WERI-Rb-1 (cell line): ENCODE data around the gene RARB.

ENCODE experiments used
- DNase-seq: peaks from one replicate; pipeline ENCODE4 v3.0.0-alpha.2; 2020
- H3K27ac ChIP-seq: fragments of 250-450 bp; sonication (Bioruptor Pico); 2 replicates; pipeline ENCODE4 v1.5.1; 2020; ENCODE audit warnings: mild to moderate bottlenecking, moderate library complexity
- H3K27me3 ChIP-seq: fragments of 250-450 bp; sonication (Bioruptor Pico); 2 replicates; pipeline ENCODE4 v1.5.1; 2021; ENCODE audit warnings: mild to moderate bottlenecking, low read depth, moderate library complexity; ENCODE audit not compliant: insufficient read depth, severe bottlenecking
- H3K36me3 ChIP-seq: fragments of 250-450 bp; sonication (Bioruptor Pico); 2 replicates; pipeline ENCODE4 v1.5.1; 2020; ENCODE audit warnings: mild to moderate bottlenecking, moderate library complexity
- H3K4me3 ChIP-seq: 2 replicates; pipeline ENCODE4 v1.5.1; 2011; ENCODE audit warnings: low read depth, mild to moderate bottlenecking, control low read depth, low read length
- H3K9me3 ChIP-seq: fragments of 250-450 bp; sonication (Bioruptor Pico); 2 replicates; pipeline ENCODE4 v1.5.1; 2021; ENCODE audit warnings: mild to moderate bottlenecking, moderate library complexity; ENCODE audit not compliant: severe bottlenecking
- TF ChIP-seq, protein P1 (sequence below): IDR thresholded peaks from 2 replicates; pipeline ENCODE4 v1.5.1; 2011; ENCODE audit warnings: low read depth, mild to moderate bottlenecking, control low read depth, inconsistent platforms, low read length

The RARB gene

DNA sequence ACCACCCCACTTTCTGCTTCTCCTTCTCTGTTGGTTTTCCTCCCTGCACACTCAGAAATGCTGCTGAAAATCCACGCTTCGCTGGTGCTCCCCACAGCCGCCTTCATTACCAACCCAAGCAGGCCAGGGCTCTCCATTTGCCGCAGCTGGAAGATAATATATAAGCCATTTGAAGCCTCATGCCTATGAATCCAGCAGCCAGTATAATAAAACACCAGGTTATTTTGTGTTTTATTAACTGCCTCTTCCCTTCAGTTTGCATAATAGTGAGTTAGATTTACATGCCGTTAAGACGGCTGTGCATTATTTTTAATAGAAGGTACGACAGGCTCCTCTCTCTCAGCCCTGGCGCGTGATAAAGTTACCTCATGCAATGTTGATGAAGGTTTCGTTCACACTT lies 150.0 kb downstream of the RARB start:
- H3K9me3 ChIP-seq, result no peaks in the 10 kb centered on the region
- TF ChIP-seq, protein P1, sequence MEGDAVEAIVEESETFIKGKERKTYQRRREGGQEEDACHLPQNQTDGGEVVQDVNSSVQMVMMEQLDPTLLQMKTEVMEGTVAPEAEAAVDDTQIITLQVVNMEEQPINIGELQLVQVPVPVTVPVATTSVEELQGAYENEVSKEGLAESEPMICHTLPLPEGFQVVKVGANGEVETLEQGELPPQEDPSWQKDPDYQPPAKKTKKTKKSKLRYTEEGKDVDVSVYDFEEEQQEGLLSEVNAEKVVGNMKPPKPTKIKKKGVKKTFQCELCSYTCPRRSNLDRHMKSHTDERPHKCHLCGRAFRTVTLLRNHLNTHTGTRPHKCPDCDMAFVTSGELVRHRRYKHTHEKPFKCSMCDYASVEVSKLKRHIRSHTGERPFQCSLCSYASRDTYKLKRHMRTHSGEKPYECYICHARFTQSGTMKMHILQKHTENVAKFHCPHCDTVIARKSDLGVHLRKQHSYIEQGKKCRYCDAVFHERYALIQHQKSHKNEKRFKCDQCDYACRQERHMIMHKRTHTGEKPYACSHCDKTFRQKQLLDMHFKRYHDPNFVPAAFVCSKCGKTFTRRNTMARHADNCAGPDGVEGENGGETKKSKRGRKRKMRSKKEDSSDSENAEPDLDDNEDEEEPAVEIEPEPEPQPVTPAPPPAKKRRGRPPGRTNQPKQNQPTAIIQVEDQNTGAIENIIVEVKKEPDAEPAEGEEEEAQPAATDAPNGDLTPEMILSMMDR, result no peak
- H3K27ac ChIP-seq, result no peak overlapping the region
- H3K4me3 ChIP-seq, result no peak overlapping the region
- H3K27me3 ChIP-seq, result no peaks in the 10 kb centered on the region
- no peak for DNase-seq
- no peaks in the 10 kb centered on the region for H3K36me3 ChIP-seq

DNA sequence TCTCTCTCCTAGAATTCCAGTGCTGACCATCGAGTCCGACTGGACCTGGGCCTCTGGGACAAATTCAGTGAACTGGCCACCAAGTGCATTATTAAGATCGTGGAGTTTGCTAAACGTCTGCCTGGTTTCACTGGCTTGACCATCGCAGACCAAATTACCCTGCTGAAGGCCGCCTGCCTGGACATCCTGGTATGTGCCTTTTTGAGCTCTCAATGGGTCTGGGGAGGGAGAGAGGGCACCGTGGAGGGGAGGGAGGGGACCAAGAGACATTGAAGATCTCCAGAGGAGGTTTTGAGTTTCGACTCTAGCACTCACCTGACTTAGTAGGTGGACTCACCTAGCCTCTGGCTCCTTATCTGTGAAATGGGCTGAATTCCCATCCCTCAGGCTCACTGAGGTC lies 152.5 kb downstream of the RARB start:
- H3K27ac ChIP-seq, result no peak overlapping the region
- H3K9me3 ChIP-seq, result no peaks in the 10 kb centered on the region
- no peaks in the 10 kb centered on the region for H3K36me3 ChIP-seq
- no peak overlapping the region for H3K4me3 ChIP-seq
- TF ChIP-seq, protein P1, result no peak
- no peaks in the 10 kb centered on the region for H3K27me3 ChIP-seq
- DNase-seq, result no peak

DNA sequence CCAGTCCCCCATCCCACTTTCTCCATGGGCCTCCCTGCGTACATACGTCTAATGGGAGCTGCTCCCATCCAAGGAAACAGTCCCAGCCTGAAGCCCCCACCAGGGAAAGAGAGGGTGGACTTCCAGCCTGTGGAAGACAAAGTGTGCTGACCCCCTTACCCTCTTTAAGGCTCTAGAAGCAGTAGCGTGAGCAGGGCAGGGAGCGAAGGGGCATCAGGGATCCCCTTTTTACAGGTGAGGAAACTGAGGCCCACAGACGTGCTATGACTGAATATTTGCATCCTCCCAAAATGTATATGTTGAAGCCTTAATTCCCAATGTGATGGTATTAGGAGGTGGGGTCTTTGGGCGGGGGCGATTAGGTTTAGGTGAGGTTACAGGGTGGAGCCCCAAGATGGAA lies 153.3 kb downstream of the RARB start:
- TF ChIP-seq, protein P1, result no peak
- H3K27me3 ChIP-seq, result no peaks in the 10 kb centered on the region
- DNase-seq, result no peak
- no peaks in the 10 kb centered on the region for H3K36me3 ChIP-seq
- H3K9me3 ChIP-seq, result no peaks in the 10 kb centered on the region
- H3K27ac ChIP-seq, result peak overlapping the region; percentile 69; the same call in 1 of the 2 replicates
- H3K4me3 ChIP-seq, result no peak overlapping the region

DNA sequence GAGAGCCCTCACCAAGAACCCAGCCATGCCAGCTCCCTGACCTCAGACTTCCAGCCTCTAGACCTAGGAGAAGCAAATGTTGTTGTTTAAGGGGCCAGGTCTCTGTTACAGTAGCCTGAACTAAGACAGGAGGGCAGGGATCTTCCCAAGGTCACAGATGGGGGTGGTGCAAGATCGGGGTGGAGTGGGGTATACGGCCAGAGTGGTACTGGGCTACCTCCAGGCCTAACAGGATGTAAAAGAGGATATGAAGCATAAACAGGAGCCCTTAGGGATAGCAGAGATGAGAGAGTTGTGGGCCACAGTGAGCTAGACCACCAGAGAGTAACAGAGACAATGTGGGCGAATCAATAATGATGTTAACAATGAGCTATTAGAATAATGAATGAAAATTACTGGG lies 153.8 kb downstream of the RARB start:
- H3K36me3 ChIP-seq, result no peaks in the 10 kb centered on the region
- peak overlapping the region; percentile 69 for H3K27ac ChIP-seq
- H3K9me3 ChIP-seq, result no peaks in the 10 kb centered on the region
- no peak overlapping the region for H3K4me3 ChIP-seq
- no peak for DNase-seq
- TF ChIP-seq, protein P1, result no peak
- H3K27me3 ChIP-seq, result no peaks in the 10 kb centered on the region

DNA sequence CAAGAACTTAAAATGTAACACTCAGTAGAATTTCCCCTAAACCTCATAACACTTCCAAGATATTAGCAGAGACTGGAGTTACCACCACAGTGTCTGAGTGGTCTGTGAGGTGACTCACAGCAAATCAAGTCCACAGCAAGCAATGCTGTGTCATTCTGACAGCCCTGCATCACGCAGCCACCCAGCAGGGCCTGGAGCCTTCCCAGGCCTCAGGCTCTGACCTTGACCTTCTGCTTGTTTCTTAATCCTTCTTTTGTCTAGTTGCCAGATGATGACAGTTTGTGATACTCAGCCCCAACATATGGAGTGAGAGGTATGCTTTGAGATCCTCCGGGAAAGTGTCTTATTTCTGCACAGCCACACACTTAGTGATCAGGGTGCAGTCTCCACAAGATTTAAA lies 154.2 kb downstream of the RARB start:
- Histone ChIP-seq H3K4me3 (no peak overlapping the region), H3K36me3 (no peaks in the 10 kb centered on the region), H3K27ac (peak overlapping the region; percentile 69), H3K27me3 (no peaks in the 10 kb centered on the region), H3K9me3 (no peaks in the 10 kb centered on the region)
- DNase-seq, result peak; percentile 71
- TF ChIP-seq, protein P1, result no peak

DNA sequence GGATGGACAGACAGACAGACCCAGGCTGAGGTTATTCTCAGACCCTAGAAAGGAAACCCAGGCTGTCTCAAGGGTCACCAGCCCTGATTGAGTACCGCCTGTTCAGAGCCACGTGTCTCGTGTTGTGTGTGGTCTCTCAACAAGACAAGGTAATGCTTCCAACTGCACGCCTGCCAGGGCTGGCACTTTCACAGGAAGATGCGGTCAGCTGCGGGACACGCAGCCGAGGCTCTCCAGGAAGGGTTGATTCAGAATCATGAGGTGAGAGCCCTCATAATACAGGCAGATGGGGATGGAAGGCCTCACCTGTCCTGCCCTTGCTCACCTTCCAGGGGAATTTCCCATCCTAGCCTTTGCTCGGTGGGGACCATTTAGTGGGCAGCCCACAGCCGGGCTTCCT lies 155.3 kb downstream of the RARB start:
- no peaks in the 10 kb centered on the region for H3K9me3 ChIP-seq
- no peaks in the 10 kb centered on the region for H3K27me3 ChIP-seq
- no peak for DNase-seq
- no peaks in the 10 kb centered on the region for H3K36me3 ChIP-seq
- TF ChIP-seq, protein P1, result no peak
- peak overlapping the region; percentile 69 for H3K27ac ChIP-seq
- no peak overlapping the region for H3K4me3 ChIP-seq
